C4-2B (cell line): ENCODE data around the gene TCEAL9.
"Not testable (repeated sequence)": the region's sequence is repeated elsewhere in the genome, so short reads cannot be mapped to it uniquely, and the experiment has no call there.

ENCODE experiments used
- H3K27ac ChIP-seq: fragments of 450-650 bp; 2 replicates; pipeline ENCODE4 v1.5.1; 2017
- CTCF ChIP-seq: fragments of 450-650 bp; conservative IDR thresholded peaks from 2 replicates; pipeline ENCODE4 v1.5.1; 2017; ENCODE audit warnings: mild to moderate bottlenecking
- ZFX ChIP-seq: fragments of 450-650 bp; IDR thresholded peaks from 2 replicates; pipeline ENCODE4 v1.6.1; 2017

TCEAL9 gene

GRCh38 chrX:103376118-103376978 lies 20.0 kb downstream of the TCEAL9 start, which contains the start of gene BEX3:
TSS of gene BEX3 (plus strand) at chrX:103376538. CDS start at chrX:103377522, 984 bp downstream.
- TF ChIP-seq ZFX (0 out of 2 replicates have a peak, but pooled peaks have one; percentile 26), CTCF (no peak)
- peak within 1 kb of the TSS; percentile 93 for H3K27ac ChIP-seq

- H3K27ac ChIP-seq, result peak overlapping the region; percentile 93
Observed at GRCh38 chrX:103376979-103377324, 20.6 kb downstream of the TCEAL9 start.

GRCh38 chrX:103378990-103379389 lies 22.7 kb downstream of the TCEAL9 start:
- no peak overlapping the region for H3K27ac ChIP-seq
- TF ChIP-seq ZFX, result no peak
- TF ChIP-seq CTCF, result no peak

More at GRCh38 chrX:103376979-103377324, 20.6 kb downstream of the TCEAL9 start:
- TF ChIP-seq CTCF, result no peak
- TF ChIP-seq ZFX, result no peak

- H3K27ac ChIP-seq, result no peak overlapping the region
- TF ChIP-seq ZFX (no peak), CTCF (no peak)
Observed at GRCh38 chrX:103382877-103383276, 26.6 kb downstream of the TCEAL9 start.

- TF ChIP-seq CTCF (no peak), ZFX (no peak)
- no peak overlapping the region for H3K27ac ChIP-seq
Observed at GRCh38 chrX:103384672-103385071, 28.4 kb downstream of the TCEAL9 start.

GRCh38 chrX:103385283-103385830 lies 29.1 kb downstream of the TCEAL9 start:
- H3K27ac ChIP-seq, result not testable (repeated sequence)

GRCh38 chrX:103386332-103386731 lies 30.0 kb downstream of the TCEAL9 start:
- TF ChIP-seq ZFX (no peak), CTCF (no peak)
- no peak overlapping the region for H3K27ac ChIP-seq

GRCh38 chrX:103393487-103393886 lies 37.2 kb downstream of the TCEAL9 start:
- TF ChIP-seq CTCF, result no peak
- no peak for TF ChIP-seq ZFX
- no peak overlapping the region for H3K27ac ChIP-seq
